Measurements from ENCODE around the gene TSEN15.

- TF ChIP-seq ZNF473 (tag by site-specific recombination; IDR thresholded peaks at IDR 0.05) (no peak), CTCF (tag by site-specific recombination; IDR thresholded peaks at IDR 0.05) (no peak), ZBTB20 (tag by site-specific recombination; IDR thresholded peaks at IDR 0.05) (no peak), GLIS1 (tag by site-specific recombination; IDR thresholded peaks at IDR 0.05) (no peak), YY1 (tag by site-specific recombination; IDR thresholded peaks at IDR 0.05) (no peak), SALL2 (tag by site-specific recombination; IDR thresholded peaks at IDR 0.05; ENCODE audit: borderline replicate concordance) (no peak), ZFP69B (tag by site-specific recombination; IDR thresholded peaks at IDR 0.05) (no peak)
Measured at GRCh38 chr1:184065559-184065958, 14.0 kb downstream of the TSEN15 start.

Measured in HEK293 (cell line).